GDM1 (cell line): ENCODE results near the gene PTGER4.
"Not testable (repeated sequence)": the region's sequence is repeated elsewhere in the genome, so short reads cannot be mapped to it uniquely, and the experiment has no call there.

Source experiments
- DNase-seq: peaks from one replicate; lab custom pipeline; 2025; lab: John Stamatoyannopoulos, UW

PTGER4 gene

GRCh38 chr5:40679913-40680681 is at the start of gene PTGER4:
PTGER4 (plus strand) TSS chr5:40679915; CDS start chr5:40680994, 1,079 bp downstream.
- DNase-seq = no peak

- DNase-seq = peak; percentile 7
These were observed 49.6 kb upstream of the PTGER4 start for GRCh38 chr5:40630126-40630525.

- no peak for DNase-seq
These were observed 48.5 kb upstream of the PTGER4 start for GRCh38 chr5:40631236-40631635.

GRCh38 chr5:40634154-40634553 is 45.6 kb upstream of the PTGER4 start:
- no peak for DNase-seq

- DNase-seq = no peak
These were observed 45.1 kb upstream of the PTGER4 start for GRCh38 chr5:40634593-40634992.

- DNase-seq = not testable (repeated sequence)
These were observed 40.2 kb upstream of the PTGER4 start for GRCh38 chr5:40639531-40639930.

- DNase-seq = no peak
These were observed 33.4 kb upstream of the PTGER4 start for GRCh38 chr5:40646266-40646665.

GRCh38 chr5:40648150-40648549 is 31.6 kb upstream of the PTGER4 start:
- DNase-seq = no peak

- DNase-seq = no peak
These were observed 30.2 kb upstream of the PTGER4 start for GRCh38 chr5:40649463-40650030.

- DNase-seq = no peak
These were observed 28.5 kb upstream of the PTGER4 start for GRCh38 chr5:40651201-40651600.

- DNase-seq = no peak
These were observed 27.1 kb upstream of the PTGER4 start for GRCh38 chr5:40652441-40653220.

- no peak for DNase-seq
These were observed 26.3 kb upstream of the PTGER4 start for GRCh38 chr5:40653221-40654022.

- no peak for DNase-seq
These were observed 25.2 kb upstream of the PTGER4 start for GRCh38 chr5:40654377-40654991.

- no peak for DNase-seq
These were observed 24.6 kb upstream of the PTGER4 start for GRCh38 chr5:40655138-40655537.

- not testable (repeated sequence) for DNase-seq
These were observed 23.6 kb upstream of the PTGER4 start for GRCh38 chr5:40656091-40656490.

GRCh38 chr5:40656766-40657165 is 22.9 kb upstream of the PTGER4 start:
- no peak for DNase-seq

GRCh38 chr5:40660751-40661150 is 19.0 kb upstream of the PTGER4 start:
- no peak for DNase-seq

GRCh38 chr5:40665635-40666298 is 13.9 kb upstream of the PTGER4 start:
- peak; percentile 30 for DNase-seq

GRCh38 chr5:40666657-40667056 is 13.1 kb upstream of the PTGER4 start:
- no peak for DNase-seq

- DNase-seq = no peak
These were observed 12.5 kb upstream of the PTGER4 start for GRCh38 chr5:40667161-40667663.
